Hepatocyte (in vitro differentiated cells): ENCODE measurements around the gene ROR1.

Experiments used
- EZH2 ChIP-seq: fragments of 200-600 bp; sonication (generic); IDR thresholded peaks from 2 replicates; pipeline ENCODE4 v1.6.1; 2016; ENCODE audit warnings: antibody characterized with exemption, mild to moderate bottlenecking, borderline replicate concordance
- EZH2phosphoT487 ChIP-seq: fragments of 200-600 bp; sonication (generic); IDR thresholded peaks from one replicate; pipeline ENCODE4 v1.6.1; 2018; ENCODE audit warnings: antibody characterized with exemption, mild to moderate bottlenecking, low read depth, moderate library complexity; ENCODE audit not compliant: unreplicated experiment, severe bottlenecking
- TF ChIP-seq, protein P1 (sequence below): fragments of 200-600 bp; sonication (generic); IDR thresholded peaks from 2 replicates; pipeline ENCODE4 v1.5.1; 2016; ENCODE audit warnings: antibody characterized with exemption, mild to moderate bottlenecking; ENCODE audit not compliant: poor library complexity

DNA sequence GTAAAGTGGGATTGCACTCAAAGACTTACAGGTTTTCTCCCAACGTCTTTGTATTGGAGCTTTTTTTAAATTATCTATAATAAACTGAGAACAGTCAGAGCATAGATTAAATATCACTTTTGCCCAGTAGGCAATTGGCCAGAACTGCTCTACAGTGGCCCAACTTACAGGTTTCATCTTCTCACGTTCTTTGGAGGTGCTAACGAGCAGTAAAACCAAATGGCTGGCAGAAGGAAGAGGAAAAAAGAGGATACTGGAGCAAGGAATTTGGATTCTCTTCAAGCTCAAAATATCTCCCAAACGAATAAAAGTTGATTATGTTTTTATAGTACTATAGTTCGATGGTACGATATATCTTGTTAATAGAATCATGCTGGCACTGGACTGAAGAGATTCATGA is 201.1 kb downstream of the ROR1 start:
- TF ChIP-seq, protein P1, sequence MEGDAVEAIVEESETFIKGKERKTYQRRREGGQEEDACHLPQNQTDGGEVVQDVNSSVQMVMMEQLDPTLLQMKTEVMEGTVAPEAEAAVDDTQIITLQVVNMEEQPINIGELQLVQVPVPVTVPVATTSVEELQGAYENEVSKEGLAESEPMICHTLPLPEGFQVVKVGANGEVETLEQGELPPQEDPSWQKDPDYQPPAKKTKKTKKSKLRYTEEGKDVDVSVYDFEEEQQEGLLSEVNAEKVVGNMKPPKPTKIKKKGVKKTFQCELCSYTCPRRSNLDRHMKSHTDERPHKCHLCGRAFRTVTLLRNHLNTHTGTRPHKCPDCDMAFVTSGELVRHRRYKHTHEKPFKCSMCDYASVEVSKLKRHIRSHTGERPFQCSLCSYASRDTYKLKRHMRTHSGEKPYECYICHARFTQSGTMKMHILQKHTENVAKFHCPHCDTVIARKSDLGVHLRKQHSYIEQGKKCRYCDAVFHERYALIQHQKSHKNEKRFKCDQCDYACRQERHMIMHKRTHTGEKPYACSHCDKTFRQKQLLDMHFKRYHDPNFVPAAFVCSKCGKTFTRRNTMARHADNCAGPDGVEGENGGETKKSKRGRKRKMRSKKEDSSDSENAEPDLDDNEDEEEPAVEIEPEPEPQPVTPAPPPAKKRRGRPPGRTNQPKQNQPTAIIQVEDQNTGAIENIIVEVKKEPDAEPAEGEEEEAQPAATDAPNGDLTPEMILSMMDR, result no peak
- TF ChIP-seq EZH2 (no peak), EZH2phosphoT487 (no peak)
